Fibroblast of skin of right biceps (primary cell): ENCODE measurements around the gene BLID.

Experiments used
- DNase-seq: peaks from one replicate; pipeline ENCODE4 v3.0.0-alpha.2; 2013

Gene BLID

DNA sequence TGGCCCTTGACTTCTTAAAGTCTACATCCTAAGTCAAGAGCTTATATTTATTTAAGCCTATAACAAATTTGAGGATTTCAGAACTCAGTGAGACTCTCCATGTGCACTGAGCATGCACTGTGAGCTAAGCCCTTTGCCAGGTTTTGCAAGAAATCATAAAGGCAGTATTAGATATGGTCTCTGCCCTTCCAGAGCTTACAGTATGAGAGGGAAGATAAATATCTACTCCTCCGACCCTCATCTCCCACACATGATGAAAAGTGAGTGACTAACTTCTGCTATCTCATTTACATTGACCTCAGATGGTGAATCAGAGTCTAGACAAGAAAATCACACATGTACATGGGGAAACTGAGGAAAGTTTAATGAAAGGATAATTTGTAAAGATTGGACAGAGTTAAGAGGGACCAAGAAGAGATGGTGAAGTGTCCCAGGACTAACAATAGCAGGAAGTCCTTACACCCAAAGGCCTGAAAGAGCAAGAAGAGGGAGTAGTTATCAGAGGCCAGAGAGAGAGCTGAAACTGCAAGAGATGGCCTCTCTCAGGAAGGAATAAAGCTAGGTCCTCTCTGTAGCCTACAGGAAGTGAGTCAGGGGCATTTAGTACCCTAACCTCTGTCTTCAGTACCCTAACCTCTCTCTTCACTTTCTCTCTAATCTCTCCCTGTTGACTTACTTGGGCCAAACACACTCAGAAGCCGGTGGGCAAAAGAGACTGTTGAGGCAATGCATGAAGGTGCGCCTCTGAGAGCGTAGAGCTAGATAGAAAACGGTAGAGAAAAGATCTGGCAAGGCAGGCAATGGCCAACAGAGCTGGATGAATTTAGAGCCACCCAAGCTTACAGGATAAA is 23.0 kb upstream of the BLID start:
- DNase-seq = peak; percentile 71

- peak; percentile 97 for DNase-seq
Measured at GRCh38 chr11:122137078-122137793, 21.2 kb upstream of the BLID start.

- DNase-seq = no peak
Measured at GRCh38 chr11:122131126-122131525, 15.1 kb upstream of the BLID start.

GRCh38 chr11:122128146-122128545 is 12.1 kb upstream of the BLID start:
- DNase-seq = no peak

- no peak for DNase-seq
Measured at GRCh38 chr11:122127020-122127419, 11.0 kb upstream of the BLID start.

DNA sequence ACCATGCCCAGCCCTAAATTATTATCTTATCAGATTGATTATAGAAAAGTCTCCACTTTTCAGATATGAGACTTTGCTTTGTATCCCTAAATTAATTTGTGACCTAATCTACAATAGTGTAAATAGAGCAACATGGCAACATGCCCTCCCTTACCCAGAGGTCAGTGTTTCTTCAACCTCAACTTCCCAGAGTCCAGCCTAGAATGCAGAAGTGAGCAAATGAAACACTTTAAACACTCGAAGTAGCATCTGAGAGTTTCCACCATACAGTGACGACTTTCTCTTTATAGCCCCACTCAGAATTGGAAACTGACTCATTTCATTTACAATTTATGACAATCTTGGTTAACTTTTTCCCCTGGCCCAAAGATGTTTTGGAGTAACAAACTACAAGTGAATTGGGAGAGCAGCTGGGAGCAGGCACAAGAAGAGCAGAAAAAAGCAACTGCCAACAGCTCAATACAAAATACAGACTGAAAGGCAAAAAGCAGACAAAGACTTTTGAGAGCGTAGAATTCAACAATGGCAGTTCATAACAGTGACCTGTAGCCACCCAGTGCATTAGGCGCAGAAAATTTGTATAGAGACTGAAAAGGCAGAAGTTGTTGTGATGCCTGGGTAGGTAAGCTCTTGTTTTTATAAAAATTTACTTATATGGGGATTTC is 10.1 kb upstream of the BLID start:
- DNase-seq = no peak

- no peak for DNase-seq
Measured at GRCh38 chr11:122123263-122123929, 7.4 kb upstream of the BLID start.

DNA sequence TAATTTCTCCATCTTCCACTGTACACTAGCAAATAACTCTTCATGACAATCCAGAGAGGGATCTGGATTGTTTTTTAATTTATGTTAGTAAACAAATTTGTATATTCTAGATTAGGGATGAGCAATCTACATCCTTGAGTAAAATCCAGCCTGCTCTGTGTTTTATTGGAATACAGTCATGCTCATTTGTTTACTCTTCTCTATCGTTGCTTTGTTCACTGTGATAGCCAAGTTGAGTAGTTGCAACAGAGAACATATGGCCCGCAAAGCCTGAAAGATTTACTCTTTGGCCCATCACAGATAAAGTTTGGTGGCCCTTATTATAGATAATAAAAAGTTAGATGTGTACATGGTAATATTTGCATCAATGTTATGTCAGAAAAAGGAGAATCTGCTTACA is 6.2 kb upstream of the BLID start:
- no peak for DNase-seq

- DNase-seq = no peak
Measured at GRCh38 chr11:122120096-122120495, 4.1 kb upstream of the BLID start.

DNA sequence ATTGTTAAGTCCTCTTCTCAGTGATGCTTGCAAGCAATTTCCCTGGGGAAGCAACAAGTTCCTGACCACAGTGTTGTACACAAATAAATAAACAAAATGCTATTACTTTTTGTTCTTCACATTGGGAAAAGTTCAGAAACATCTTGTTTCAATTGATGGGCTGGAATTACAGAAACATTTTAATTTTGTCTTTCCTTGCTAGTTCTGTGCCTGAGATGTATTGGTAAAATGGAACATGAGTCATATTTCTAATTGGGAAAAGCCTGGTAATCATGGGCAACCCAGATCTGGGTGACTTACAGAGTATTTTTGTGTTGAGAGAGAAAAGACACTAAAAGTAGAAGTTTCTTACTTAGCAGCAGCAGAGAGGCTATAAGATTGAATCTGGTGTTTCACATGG is 576 bp upstream of the BLID start:
- DNase-seq = no peak

- DNase-seq = no peak
Measured at GRCh38 chr11:122114976-122115375, 1.0 kb downstream of the BLID start.

DNA sequence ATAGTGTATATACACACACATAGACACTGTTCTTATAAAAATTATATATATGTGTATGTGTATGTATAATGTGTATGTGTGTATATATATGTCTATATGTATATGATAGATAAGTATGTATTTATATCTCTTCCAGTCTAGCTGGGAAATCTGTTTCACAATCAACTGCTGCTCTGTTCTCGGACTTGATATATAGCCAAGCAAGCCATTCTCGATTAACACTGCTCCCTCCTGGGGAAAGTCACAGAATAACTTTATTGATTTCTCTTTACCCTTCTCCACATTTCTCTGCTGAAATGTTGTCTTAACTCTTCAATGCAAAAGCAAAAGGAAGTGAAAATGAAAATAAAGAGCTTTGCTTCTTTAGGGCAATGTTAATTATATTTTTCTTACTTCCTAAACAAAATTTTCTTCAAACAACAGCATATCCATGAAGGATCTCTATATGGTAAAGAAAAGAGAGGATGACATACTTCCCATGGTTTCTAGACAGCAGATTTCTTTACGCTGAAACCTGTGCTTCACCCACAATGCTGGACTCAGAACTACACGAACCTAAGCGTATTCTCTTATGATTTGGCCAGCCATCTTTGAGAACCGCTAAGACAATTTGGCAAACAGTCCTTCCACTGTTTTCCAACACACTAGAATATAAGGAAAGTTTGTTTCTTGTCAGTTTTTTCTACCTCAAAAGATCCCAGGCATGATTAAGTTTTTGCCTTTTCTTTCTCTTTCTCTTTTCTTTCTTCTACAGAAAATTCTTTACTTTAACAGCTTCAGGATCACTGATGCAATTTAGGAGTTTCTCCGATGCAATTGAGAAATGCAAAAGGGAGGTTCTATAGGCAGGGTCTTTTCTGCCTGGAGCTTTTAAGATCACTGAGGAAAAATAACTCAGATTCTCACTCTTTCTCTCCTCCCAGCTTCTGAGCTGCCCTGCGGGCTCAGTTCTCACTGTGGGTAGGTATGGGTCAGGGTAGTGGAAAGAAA is 1.9 kb downstream of the BLID start:
- DNase-seq = peak; percentile 42

GRCh38 chr11:122112470-122113365 is 3.3 kb downstream of the BLID start:
- DNase-seq = no peak

- DNase-seq = no peak
Measured at GRCh38 chr11:122109932-122110331, 6.1 kb downstream of the BLID start.

DNA sequence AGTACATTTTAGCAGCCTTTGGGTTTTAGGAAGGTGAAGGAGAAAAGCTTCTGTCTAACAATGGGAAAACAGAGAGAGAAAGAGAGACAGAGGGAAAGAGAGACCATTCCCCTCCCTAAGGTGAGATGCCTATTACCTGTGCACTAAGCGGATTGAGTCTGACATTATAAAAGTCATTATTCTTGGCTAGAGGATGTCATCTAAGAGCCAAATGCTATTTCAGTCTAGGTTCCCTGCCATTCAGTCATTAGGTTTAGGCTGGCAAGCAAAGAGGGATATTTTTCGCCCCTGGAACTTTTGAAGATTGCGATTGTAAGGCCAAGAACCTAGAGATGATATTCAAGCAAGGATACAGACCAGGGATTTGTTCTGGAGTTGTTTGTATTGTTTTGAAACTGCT is 7.2 kb downstream of the BLID start:
- DNase-seq = no peak

GRCh38 chr11:122108192-122108799 is 7.7 kb downstream of the BLID start:
- peak; percentile 59 for DNase-seq

- DNase-seq = no peak
Measured at GRCh38 chr11:122107566-122107965, 8.4 kb downstream of the BLID start.

DNA sequence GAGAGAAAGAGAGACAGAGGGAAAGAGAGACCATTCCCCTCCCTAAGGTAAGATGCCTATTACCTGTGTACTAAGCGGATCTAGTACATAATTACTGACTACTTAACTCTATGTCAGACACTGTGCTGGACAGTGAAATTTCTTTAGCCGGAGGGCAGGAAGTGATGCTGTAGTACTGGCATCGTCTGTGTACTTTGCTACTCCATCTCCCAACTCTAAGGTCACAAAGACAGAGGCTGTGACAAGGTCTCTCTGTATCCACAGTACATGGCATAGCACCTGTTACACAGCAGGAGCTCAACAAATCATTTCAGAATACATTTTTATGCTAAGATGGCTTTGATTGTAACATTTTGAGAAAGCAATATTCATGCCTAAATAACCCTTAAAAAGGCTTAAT is 9.0 kb downstream of the BLID start:
- DNase-seq = no peak

- no peak for DNase-seq
Measured at GRCh38 chr11:122105044-122105758, 10.8 kb downstream of the BLID start.

- no peak for DNase-seq
Measured at GRCh38 chr11:122104341-122104740, 11.7 kb downstream of the BLID start.
